Suprapubic skin (tissue), 3 donors: ENCODE results near the gene RAD23A.

Source experiments
- CTCF ChIP-seq, 2 donors: fragments of 200-600 bp in 1 of 2; fragments of 450-650 bp in 1 of 2; sonication (generic) in 1 of 2; IDR thresholded peaks; one replicate each; pipeline ENCODE4 v1.5.1; 2016 to 2019; ENCODE audit warnings: antibody characterized with exemption in 2 of 2, mild to moderate bottlenecking in 1 of 2, moderate library complexity in 1 of 2
- POLR2A ChIP-seq, 2 donors: fragments of 450-650 bp; IDR thresholded peaks; one replicate each; pipeline ENCODE4 v1.6.1; 2017; ENCODE audit warnings: antibody characterized with exemption in 2 of 2, mild to moderate bottlenecking in 2 of 2, moderate library complexity in 2 of 2

GRCh38 chr19:12993562-12993961 is 47.9 kb downstream of the RAD23A start:
- TF ChIP-seq CTCF (IDR thresholded peaks at IDR 0.05) = no peak
- no peak for TF ChIP-seq POLR2A (IDR thresholded peaks at IDR 0.05)
